Ramos (cell line): ENCODE data around the gene VTI1A.

Source experiments
- in situ Hi-C: fragments of 300-500 bp; cut with MboI; formaldehyde crosslinking; loops from one replicate; pipeline ENCODE4 v1.14.3; 2022; ENCODE audit warnings: low sequenced_read_pairs; ENCODE audit not compliant: unreplicated experiment

Gene VTI1A

DNA sequence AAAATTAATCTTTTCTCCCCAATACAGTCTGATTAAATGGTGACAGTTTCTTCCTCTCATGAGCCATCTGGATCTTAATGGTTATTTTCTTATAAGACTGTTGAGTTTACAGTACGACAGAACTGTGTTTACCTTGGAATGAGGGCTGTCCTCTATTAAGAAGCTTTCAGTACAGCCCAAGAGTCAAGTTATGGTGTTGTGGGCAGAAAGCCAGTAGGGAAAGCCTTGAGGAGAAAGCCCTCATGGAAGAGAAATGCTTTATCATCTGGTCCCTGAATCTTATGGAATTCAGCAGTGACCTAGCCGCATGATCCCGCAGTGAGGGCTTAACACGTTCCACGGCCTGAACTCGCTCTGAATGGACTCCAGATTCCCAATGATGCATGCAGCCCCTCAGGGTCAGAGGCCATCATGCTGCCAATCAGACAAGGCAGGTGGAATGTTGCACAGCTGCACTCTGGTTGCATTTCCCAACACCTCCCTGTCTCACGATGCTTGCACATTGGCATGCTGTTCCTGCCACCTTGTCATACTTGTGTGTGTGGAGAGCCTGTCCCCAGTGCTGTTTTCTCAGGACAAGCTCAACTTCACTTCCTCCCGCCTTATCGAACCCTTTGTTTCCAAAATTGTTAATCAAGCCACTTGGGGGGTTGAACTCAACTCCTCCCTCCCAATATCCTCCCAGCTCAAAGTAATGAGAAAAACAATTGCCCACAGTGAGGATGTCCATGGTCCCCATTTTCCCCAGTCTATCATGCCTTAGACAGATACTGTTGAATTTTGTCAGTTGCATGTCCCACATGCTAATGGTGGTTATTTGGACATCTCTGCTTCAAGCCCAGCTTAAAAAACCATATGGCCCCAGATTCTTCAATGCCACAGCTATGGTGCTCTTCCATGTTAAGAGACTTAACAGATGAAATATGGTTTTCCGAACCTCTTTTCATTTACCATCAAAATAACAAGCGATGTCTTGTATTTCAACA, 291.9 kb downstream of the VTI1A start:
- in situ Hi-C loops: no loop called here

- in situ Hi-C loops: no loop called here
Measured at GRCh38 chr10:112739592-112740353, 292.8 kb downstream of the VTI1A start.

GRCh38 chr10:112741830-112742402, 294.9 kb downstream of the VTI1A start:
- in situ Hi-C loops: no loop called here

DNA sequence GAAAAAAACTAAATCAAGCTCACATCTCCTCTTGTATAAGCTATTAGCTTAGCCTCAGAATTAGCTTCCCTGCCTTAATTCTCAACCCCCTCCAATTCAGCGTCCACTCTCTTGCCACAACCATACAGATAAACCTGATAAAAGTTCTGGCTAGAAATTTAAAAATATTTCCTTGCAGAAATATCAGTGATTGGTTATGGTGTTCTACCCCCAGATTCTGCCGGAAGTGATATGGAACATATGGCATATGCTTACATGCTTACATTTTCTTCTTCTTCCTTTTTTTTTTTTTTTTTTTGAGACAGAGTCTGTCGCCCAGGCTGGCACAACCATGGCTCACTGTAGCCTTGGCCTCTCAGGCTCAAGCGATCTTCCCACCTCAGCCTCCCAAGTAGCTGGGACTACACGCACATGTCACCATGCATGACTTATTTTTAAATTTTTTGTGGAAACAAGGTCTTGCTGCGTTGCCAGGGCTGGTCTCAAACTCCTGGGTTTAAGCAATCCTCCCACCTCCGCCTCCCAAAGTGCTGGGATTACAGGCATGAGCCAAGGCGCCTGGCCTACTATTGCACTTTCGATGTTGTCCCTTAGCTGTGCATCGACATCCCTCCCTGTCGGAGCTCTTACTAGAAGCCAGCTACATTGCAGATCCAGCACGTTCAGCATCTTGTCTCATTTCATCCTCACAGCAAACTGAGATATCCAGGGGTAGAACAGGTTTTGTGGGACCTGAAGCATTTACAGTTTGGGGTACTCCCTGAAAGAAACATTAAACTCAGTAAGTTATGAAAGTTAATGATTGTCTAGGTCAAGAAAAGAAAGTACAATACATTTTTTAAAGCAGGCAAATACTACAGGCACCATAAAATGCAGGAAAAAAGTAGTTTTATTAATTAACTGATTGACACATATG, 297.4 kb downstream of the VTI1A start:
- in situ Hi-C loops: no loop called here

- in situ Hi-C loops: no loop called here
Measured at GRCh38 chr10:112746329-112746728, 299.3 kb downstream of the VTI1A start.

GRCh38 chr10:112750427-112751167, 303.6 kb downstream of the VTI1A start:
- in situ Hi-C loops: no loop called here

GRCh38 chr10:112751651-112752050, 304.6 kb downstream of the VTI1A start:
- in situ Hi-C loops: no loop called here

GRCh38 chr10:112752288-112752687, 305.3 kb downstream of the VTI1A start:
- in situ Hi-C loops: no loop called here

DNA sequence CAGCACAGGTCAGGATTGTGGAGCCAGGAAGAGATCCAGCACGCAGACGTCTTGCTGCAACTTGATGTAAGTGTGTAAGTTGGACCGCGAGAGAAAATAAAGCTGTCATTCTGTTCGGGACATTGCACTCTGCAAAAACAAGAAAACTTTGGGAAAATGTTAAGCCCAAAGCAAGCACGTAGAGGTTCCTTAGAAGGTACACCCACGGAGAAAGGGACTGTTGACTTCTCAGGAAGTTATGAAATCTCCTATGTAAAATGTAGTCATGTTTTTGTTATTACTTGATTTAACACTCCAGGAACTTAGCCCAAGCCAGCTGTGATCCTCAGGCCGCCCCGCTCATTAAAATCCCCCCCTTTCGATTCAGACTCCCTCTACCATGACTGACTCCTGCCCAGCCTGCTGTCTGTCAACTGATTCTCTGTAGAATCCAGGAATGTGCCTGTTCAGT, 307.0 kb downstream of the VTI1A start:
- in situ Hi-C loops: no loop called here

DNA sequence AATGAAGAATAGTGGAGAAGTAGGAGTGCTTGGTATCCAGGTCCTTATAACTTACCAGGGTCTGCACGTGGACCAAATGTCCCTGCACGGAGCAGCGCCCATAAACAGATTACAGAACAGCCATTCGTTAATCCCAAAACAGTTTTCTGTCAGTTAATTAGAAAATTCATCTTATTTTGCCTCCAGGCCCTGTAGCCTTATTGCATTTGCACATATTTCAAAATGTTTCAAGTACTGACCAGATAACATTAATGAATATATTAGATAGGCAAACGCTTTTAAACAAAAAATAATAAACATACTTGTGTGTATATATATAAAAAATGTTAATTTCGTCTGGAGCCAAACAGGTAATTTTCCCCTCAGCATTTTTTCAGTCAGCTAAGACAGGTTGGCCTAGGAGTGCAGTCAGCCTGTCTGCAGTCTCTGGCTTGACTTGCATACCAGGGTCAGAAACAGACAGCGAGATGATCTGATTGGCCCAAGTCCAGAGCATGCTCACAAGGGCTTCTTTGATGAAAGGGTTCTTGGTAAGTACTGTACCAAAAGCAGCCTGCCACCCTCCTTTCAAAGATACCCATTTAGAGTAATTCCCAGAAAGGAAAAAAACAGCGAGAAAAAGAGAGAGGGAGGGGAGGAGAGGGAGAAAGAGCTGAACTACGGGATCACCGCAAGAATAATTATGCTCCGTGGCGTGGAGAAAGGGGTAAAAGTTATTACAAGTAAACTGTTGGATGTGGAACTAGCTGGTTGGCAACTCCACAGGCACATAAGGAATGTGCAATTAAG, 308.6 kb downstream of the VTI1A start:
- in situ Hi-C loops: no loop called here

GRCh38 chr10:112756235-112756527, 309.2 kb downstream of the VTI1A start:
- in situ Hi-C loops: no loop called here

DNA sequence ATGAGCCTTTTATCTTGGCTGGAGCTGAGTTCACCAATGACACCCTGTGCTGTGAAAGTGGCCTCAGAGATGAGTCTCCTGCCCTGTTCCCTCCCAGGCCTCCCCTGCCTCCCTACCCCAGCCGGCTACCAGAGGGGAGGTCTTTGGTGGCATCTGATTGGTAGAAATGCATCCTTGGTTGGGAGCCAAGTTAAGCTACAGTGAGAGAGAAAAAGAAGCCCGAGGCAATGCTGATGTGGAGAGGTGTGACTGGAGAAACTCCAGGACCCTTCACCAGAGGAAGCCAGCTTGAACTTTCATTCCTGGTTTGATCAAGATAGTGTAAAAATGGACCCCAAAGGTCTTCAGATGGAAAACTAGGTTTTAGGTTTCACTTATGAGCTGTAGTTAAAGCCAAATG, 311.9 kb downstream of the VTI1A start:
- in situ Hi-C loops: no loop called here

GRCh38 chr10:112759496-112759895, 312.5 kb downstream of the VTI1A start:
- in situ Hi-C loops: no loop called here

DNA sequence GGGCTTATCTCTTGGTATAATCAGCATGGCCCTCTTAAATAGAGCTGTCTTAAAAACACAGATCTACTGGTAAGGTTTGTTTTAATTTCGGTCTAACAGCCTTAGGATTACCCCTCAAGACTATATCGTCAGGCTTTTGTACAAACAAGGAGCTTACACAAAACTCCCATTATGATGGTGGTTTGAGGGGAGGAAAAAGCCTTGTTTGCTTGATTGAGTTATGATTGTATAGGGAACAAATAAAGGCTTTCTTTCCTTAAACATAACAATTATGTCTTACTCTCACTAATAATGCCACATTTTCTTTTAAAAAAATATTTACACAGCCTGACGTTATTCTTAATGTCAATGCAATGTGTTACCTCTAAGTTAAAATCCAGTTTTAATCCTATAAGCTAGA, 314.2 kb downstream of the VTI1A start:
- in situ Hi-C loops: no loop called here

GRCh38 chr10:112763916-112764520, 317.0 kb downstream of the VTI1A start:
- in situ Hi-C loops: no loop called here

- in situ Hi-C loops: no loop called here
Measured at GRCh38 chr10:112765717-112766235, 318.8 kb downstream of the VTI1A start.

GRCh38 chr10:112766636-112767035, 319.6 kb downstream of the VTI1A start:
- in situ Hi-C loops: no loop called here

DNA sequence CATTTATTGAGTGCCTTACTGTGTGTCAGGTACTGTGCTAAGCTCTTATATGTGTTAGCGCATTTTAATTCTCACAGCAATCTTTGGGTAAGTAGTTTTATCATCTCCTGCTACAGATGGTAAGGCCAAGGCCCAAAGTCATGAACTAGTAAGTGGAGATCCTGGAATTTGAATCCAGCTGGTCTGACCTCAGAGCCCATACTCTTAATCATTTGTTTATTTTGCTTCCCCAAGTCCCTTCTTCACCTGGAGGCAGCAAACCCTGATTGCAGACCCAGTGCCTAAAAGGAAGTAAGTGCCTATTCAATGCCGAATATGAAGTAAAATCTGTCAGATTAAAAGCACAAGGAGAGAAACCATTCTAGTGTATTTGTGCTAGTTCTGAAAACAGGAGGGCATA, 320.1 kb downstream of the VTI1A start:
- in situ Hi-C loops: no loop called here
